Glomerular endothelial cell (primary cell): ENCODE measurements around the gene ENOX2. TPM values are rescaled to one million over a fixed set of nuclear protein-coding genes. Genes with fewer than 3 reads are reported as not detected.

Experiments
- DNase-seq: peaks from one replicate; pipeline ENCODE4 v3.0.0-alpha.2; 2011; ENCODE audit warnings: low read depth, low spot score; ENCODE audit errors: extremely low read depth
- total RNA-seq: library from RNA; depleted of rRNA; stranded (reverse); fragments of >200 nt; gene quantifications from 2 replicates; pipeline ENCODE4 v1.2.3, GENCODE V29; 2015

ENOX2 gene
- total RNA-seq, 1 donor from 2014 or later, result 14.8 TPM

- no peak for DNase-seq
These were observed 131.4 kb downstream of the ENOX2 start for GRCh38 chrX:130771648-130772047.

- DNase-seq, result no peak
These were observed 131.8 kb downstream of the ENOX2 start for GRCh38 chrX:130771230-130771629.

- DNase-seq, result peak; percentile 7
These were observed 132.4 kb downstream of the ENOX2 start for GRCh38 chrX:130770615-130771014.

- no peak for DNase-seq
These were observed 133.2 kb downstream of the ENOX2 start for GRCh38 chrX:130769835-130770234.

GRCh38 chrX:130758072-130758471, 144.9 kb downstream of the ENOX2 start:
- DNase-seq, result no peak

- DNase-seq, result no peak
These were observed 146.8 kb downstream of the ENOX2 start for GRCh38 chrX:130756233-130756632.

- no peak for DNase-seq
These were observed 148.7 kb downstream of the ENOX2 start for GRCh38 chrX:130754353-130754752.

GRCh38 chrX:130746709-130747342, 156.2 kb downstream of the ENOX2 start:
- DNase-seq, result no peak

GRCh38 chrX:130746077-130746476, 156.9 kb downstream of the ENOX2 start:
- DNase-seq, result no peak

- no peak for DNase-seq
These were observed 161.4 kb downstream of the ENOX2 start for GRCh38 chrX:130741584-130741983.

GRCh38 chrX:130741151-130741550, 161.9 kb downstream of the ENOX2 start:
- no peak for DNase-seq

GRCh38 chrX:130738638-130739195, 164.3 kb downstream of the ENOX2 start:
- no peak for DNase-seq

GRCh38 chrX:130734713-130735112, 168.3 kb downstream of the ENOX2 start:
- no peak for DNase-seq

- DNase-seq, result no peak
These were observed 174.8 kb downstream of the ENOX2 start for GRCh38 chrX:130728208-130728607.

- no peak for DNase-seq
These were observed 176.3 kb downstream of the ENOX2 start for GRCh38 chrX:130726661-130727060.

- no peak for DNase-seq
These were observed 177.5 kb downstream of the ENOX2 start for GRCh38 chrX:130725519-130725918.

- no peak for DNase-seq
These were observed 183.6 kb downstream of the ENOX2 start for GRCh38 chrX:130719413-130719812.

GRCh38 chrX:130718137-130718536, 184.9 kb downstream of the ENOX2 start:
- no peak for DNase-seq

- DNase-seq, result no peak
These were observed 186.1 kb downstream of the ENOX2 start for GRCh38 chrX:130716781-130717413.

- no peak for DNase-seq
These were observed 186.7 kb downstream of the ENOX2 start for GRCh38 chrX:130716346-130716745.

GRCh38 chrX:130715299-130715698, 187.7 kb downstream of the ENOX2 start:
- no peak for DNase-seq

GRCh38 chrX:130714665-130715064, 188.3 kb downstream of the ENOX2 start:
- DNase-seq, result no peak
